Large intestine (tissue), 3 donors: ENCODE results near the gene ATOH7. TPM values are rescaled to one million over a fixed set of nuclear protein-coding genes. Genes with fewer than 3 reads are reported as not detected.
"Not testable (repeated sequence)": the region's sequence is repeated elsewhere in the genome, so short reads cannot be mapped to it uniquely, and the experiment has no call there.

Experiments
- DNase-seq, 2 donors: peaks; one replicate each; pipeline versions ENCODE4 v3.0.0 to v3.0.0-alpha.2; 2013
- H3K27ac ChIP-seq: one replicate; pipeline ENCODE4 v1.5.1; 2013; ENCODE audit warnings: low read length
- H3K27me3 ChIP-seq: 2 replicates; pipeline ENCODE4 v1.6.1; 2013; ENCODE audit warnings: low read length; ENCODE audit not compliant: control insufficient read depth, insufficient read depth
- H3K36me3 ChIP-seq: 2 replicates; pipeline ENCODE4 v1.6.1; 2013; ENCODE audit warnings: low read length; ENCODE audit not compliant: control insufficient read depth, insufficient read depth
- H3K4me1 ChIP-seq: one replicate; pipeline ENCODE4 v1.6.1; 2013; ENCODE audit warnings: low read length; ENCODE audit not compliant: control insufficient read depth, insufficient read depth
- H3K4me3 ChIP-seq: one replicate; pipeline ENCODE4 v1.5.1; 2013; ENCODE audit warnings: low read length
- H3K9me3 ChIP-seq: one replicate; pipeline ENCODE4 v1.6.1; 2013; ENCODE audit warnings: mild to moderate bottlenecking, low read depth, low read length, moderate library complexity; ENCODE audit not compliant: control insufficient read depth
- WGBS: methylation state at CpG from one replicate; pipeline ENCODE4 v1.1.5; 2013; ENCODE audit warnings: low lambda C conversion rate; ENCODE audit not compliant: insufficient coverage; 5-methylcytosine and 5-hydroxymethylcytosine counted together
- polyA plus RNA-seq: library from polyadenylated mRNA; unstranded; fragments of 120-200 nt; gene quantifications from one replicate; pipeline ENCODE4 v1.2.1, GENCODE V29; 2013

Gene ATOH7
- polyA plus RNA-seq, 1 donor = 1.4 TPM

- H3K27ac ChIP-seq = no peak overlapping the region
- H3K9me3 ChIP-seq = peaks cover 3% of the 10 kb centered on the region
- no peaks in the 10 kb centered on the region for H3K27me3 ChIP-seq
- no peaks in the 10 kb centered on the region for H3K4me1 ChIP-seq
- no peak for DNase-seq
- WGBS = 100% methylated on average over 2 of the region's 8 CpGs
- no peak overlapping the region for H3K4me3 ChIP-seq
- peaks cover 9% of the 10 kb centered on the region for H3K36me3 ChIP-seq
These were observed 29.4 kb upstream of the ATOH7 start for GRCh38 chr10:68261132-68261856.

GRCh38 chr10:68253346-68253745 lies 21.4 kb upstream of the ATOH7 start:
- no peak for DNase-seq
- no peak overlapping the region for H3K4me3 ChIP-seq
- H3K9me3 ChIP-seq = no peaks in the 10 kb centered on the region
- no peaks in the 10 kb centered on the region for H3K36me3 ChIP-seq
- 100% methylated on average over 1 of the region's 1 CpG for WGBS
- no peaks in the 10 kb centered on the region for H3K27me3 ChIP-seq
- no peaks in the 10 kb centered on the region for H3K4me1 ChIP-seq
- no peak overlapping the region for H3K27ac ChIP-seq

- Histone ChIP-seq H3K4me1 (no peaks in the 10 kb centered on the region), H3K27ac (no peak overlapping the region), H3K27me3 (no peaks in the 10 kb centered on the region), H3K4me3 (no peak overlapping the region), H3K9me3 (no peaks in the 10 kb centered on the region), H3K36me3 (no peaks in the 10 kb centered on the region)
- WGBS = no CpG with 5 or more reads among the region's 5 CpGs
- DNase-seq = no peak
These were observed 19.9 kb upstream of the ATOH7 start for GRCh38 chr10:68251625-68252495.

GRCh38 chr10:68251151-68251550 lies 19.2 kb upstream of the ATOH7 start:
- no peak overlapping the region for H3K27ac ChIP-seq
- DNase-seq = no peak
- no peaks in the 10 kb centered on the region for H3K36me3 ChIP-seq
- no peaks in the 10 kb centered on the region for H3K27me3 ChIP-seq
- H3K4me3 ChIP-seq = no peak overlapping the region
- no peaks in the 10 kb centered on the region for H3K4me1 ChIP-seq
- no CpG with 5 or more reads among the region's 7 CpGs for WGBS
- H3K9me3 ChIP-seq = no peaks in the 10 kb centered on the region

GRCh38 chr10:68249297-68249696 lies 17.4 kb upstream of the ATOH7 start:
- Histone ChIP-seq H3K9me3 (no peaks in the 10 kb centered on the region), H3K4me3 (no peak overlapping the region), H3K27ac (no peak overlapping the region), H3K4me1 (no peaks in the 10 kb centered on the region), H3K27me3 (no peaks in the 10 kb centered on the region), H3K36me3 (no peaks in the 10 kb centered on the region)
- no peak for DNase-seq
- 100% methylated on average over 1 of the region's 4 CpGs for WGBS

- H3K4me3 ChIP-seq = no peak overlapping the region
These were observed 16.0 kb upstream of the ATOH7 start for GRCh38 chr10:68247931-68248330.

GRCh38 chr10:68246397-68246796 lies 14.5 kb upstream of the ATOH7 start:
- not testable (repeated sequence) for H3K27me3 ChIP-seq, H3K9me3 ChIP-seq, DNase-seq, H3K4me1 ChIP-seq, H3K4me3 ChIP-seq, H3K36me3 ChIP-seq, H3K27ac ChIP-seq
- no CpG with 5 or more reads among the region's 7 CpGs for WGBS

More at GRCh38 chr10:68247931-68248330, 16.0 kb upstream of the ATOH7 start:
- Histone ChIP-seq H3K36me3 (no peaks in the 10 kb centered on the region), H3K4me1 (no peaks in the 10 kb centered on the region), H3K27ac (no peak overlapping the region), H3K9me3 (no peaks in the 10 kb centered on the region), H3K27me3 (no peaks in the 10 kb centered on the region)
- no peak for DNase-seq
- 80% methylated on average over 1 of the region's 6 CpGs for WGBS

- no CpG with 5 or more reads among the region's 2 CpGs for WGBS
These were observed 10.1 kb upstream of the ATOH7 start for GRCh38 chr10:68242051-68242450.

GRCh38 chr10:68239596-68240150 lies 7.8 kb upstream of the ATOH7 start:
- Histone ChIP-seq H3K27me3 (no peaks in the 10 kb centered on the region), H3K4me1 (no peaks in the 10 kb centered on the region), H3K27ac (no peak overlapping the region), H3K4me3 (no peak overlapping the region), H3K9me3 (no peaks in the 10 kb centered on the region), H3K36me3 (no peaks in the 10 kb centered on the region)
- DNase-seq = no peak
- WGBS = no CpG with 5 or more reads among the region's 5 CpGs

More at GRCh38 chr10:68242051-68242450, 10.1 kb upstream of the ATOH7 start:
- H3K9me3 ChIP-seq = no peaks in the 10 kb centered on the region
- DNase-seq = no peak
- no peaks in the 10 kb centered on the region for H3K4me1 ChIP-seq
- H3K36me3 ChIP-seq = no peaks in the 10 kb centered on the region
- no peak overlapping the region for H3K27ac ChIP-seq
- no peak overlapping the region for H3K4me3 ChIP-seq
- no peaks in the 10 kb centered on the region for H3K27me3 ChIP-seq

GRCh38 chr10:68239069-68239468 lies 7.2 kb upstream of the ATOH7 start:
- Histone ChIP-seq H3K27me3 (no peaks in the 10 kb centered on the region), H3K27ac (no peak overlapping the region), H3K9me3 (no peaks in the 10 kb centered on the region), H3K36me3 (no peaks in the 10 kb centered on the region), H3K4me1 (no peaks in the 10 kb centered on the region), H3K4me3 (no peak overlapping the region)
- no peak for DNase-seq
- no CpG with 5 or more reads among the region's 5 CpGs for WGBS
